HCT116 (cell line): ENCODE data around the gene MAP3K20.

Experiments used
- ATF3 ChIP-seq: IDR thresholded peaks from 2 replicates; pipeline ENCODE4 v1.6.1; 2012
- CEBPB ChIP-seq: IDR thresholded peaks from 2 replicates; pipeline ENCODE4 v1.6.1; 2012; ENCODE audit warnings: low read depth
- EGR1 ChIP-seq: IDR thresholded peaks from 2 replicates; pipeline ENCODE4 v1.6.1; 2012; ENCODE audit warnings: low read depth
- EZH2phosphoT487 ChIP-seq: fragments of 200-600 bp; IDR thresholded peaks from 2 replicates; pipeline ENCODE4 v1.6.1; 2018; ENCODE audit warnings: antibody characterized with exemption, borderline replicate concordance
- POLR2AphosphoS5 ChIP-seq: IDR thresholded peaks from 2 replicates; pipeline ENCODE4 v1.6.1; 2011; ENCODE audit warnings: mild to moderate bottlenecking, low read depth, low read length, moderate library complexity
- RAD21 ChIP-seq: IDR thresholded peaks from 2 replicates; pipeline ENCODE4 v1.6.1; 2012; ENCODE audit warnings: low read depth, mild to moderate bottlenecking
- TCF7L2 ChIP-seq: IDR thresholded peaks from 2 replicates; pipeline ENCODE4 v1.7.0; 2011; ENCODE audit warnings: borderline replicate concordance, inconsistent platforms; ENCODE audit not compliant: insufficient read depth, insufficient read length; ENCODE audit errors: extremely low read depth
- ZBTB33 ChIP-seq: IDR thresholded peaks from 2 replicates; pipeline ENCODE4 v1.6.1; 2011; ENCODE audit warnings: mild to moderate bottlenecking, low read length, moderate library complexity; ENCODE audit not compliant: insufficient replicate concordance; ENCODE audit errors: extremely low read depth
- TF ChIP-seq, protein P1 (sequence below), 3 experiments: fragments of 200-600 bp in 1 of 3; sonication (generic) in 1 of 3; IDR thresholded peaks in 2 of 3; conservative IDR thresholded peaks in 1 of 3; 2 replicates each; pipeline ENCODE4 v1.5.1; 2012 to 2017; ENCODE audit warnings: low read depth in 2 of 3, low read length in 2 of 3, antibody characterized with exemption in 1 of 3, borderline replicate concordance in 1 of 3, control low read depth in 1 of 3, mild to moderate bottlenecking in 1 of 3, mixed read lengths in 1 of 3, mixed run types in 1 of 3, moderate library complexity in 1 of 3; ENCODE audit not compliant: insufficient read depth in 1 of 3

DNA sequence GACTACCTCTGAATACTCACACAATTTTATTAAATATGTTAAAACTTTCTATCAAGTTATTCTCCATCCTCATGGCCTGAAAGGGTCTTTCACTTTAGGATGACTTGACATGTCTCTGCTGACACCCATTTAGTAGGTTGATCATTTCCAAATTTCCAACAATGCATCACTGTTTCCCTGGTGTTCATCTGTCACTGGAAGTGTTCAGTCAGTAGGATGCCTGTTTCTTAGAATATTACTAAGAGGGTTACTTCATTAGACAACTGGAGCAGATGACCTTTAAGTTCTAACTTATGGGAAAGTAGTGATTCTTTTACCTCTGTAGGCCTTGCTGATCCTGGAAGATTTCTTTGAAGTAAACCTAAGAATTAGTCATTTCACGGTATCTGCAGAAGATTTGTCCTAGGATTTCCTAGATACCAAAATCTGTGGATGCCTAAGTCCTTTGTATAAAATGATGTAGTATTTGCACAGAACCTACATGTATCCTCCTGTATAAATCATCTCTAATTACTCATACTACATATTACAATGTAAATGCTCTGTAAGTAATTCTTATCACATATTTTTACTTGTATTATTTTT lies 77.7 kb downstream of the MAP3K20 start:
- TF ChIP-seq, protein P1, sequence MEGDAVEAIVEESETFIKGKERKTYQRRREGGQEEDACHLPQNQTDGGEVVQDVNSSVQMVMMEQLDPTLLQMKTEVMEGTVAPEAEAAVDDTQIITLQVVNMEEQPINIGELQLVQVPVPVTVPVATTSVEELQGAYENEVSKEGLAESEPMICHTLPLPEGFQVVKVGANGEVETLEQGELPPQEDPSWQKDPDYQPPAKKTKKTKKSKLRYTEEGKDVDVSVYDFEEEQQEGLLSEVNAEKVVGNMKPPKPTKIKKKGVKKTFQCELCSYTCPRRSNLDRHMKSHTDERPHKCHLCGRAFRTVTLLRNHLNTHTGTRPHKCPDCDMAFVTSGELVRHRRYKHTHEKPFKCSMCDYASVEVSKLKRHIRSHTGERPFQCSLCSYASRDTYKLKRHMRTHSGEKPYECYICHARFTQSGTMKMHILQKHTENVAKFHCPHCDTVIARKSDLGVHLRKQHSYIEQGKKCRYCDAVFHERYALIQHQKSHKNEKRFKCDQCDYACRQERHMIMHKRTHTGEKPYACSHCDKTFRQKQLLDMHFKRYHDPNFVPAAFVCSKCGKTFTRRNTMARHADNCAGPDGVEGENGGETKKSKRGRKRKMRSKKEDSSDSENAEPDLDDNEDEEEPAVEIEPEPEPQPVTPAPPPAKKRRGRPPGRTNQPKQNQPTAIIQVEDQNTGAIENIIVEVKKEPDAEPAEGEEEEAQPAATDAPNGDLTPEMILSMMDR (IDR thresholded peaks at IDR 0.05 in 2 of 3, conservative IDR thresholded peaks at IDR 0.05 in 1 of 3; ENCODE audit: borderline replicate concordance in 1 of 3, insufficient read depth in 1 of 3, low read depth in 2 of 3, low read length in 2 of 3): no peak
- TF ChIP-seq ZBTB33: no peak
- no peak for TF ChIP-seq ATF3
- no peak for TF ChIP-seq RAD21
- TF ChIP-seq POLR2AphosphoS5: no peak
- no peak for TF ChIP-seq TCF7L2
- no peak for TF ChIP-seq EGR1
- TF ChIP-seq EZH2phosphoT487: no peak
- TF ChIP-seq CEBPB: no peak
